NCI-H1694 (cell line): Measurements from ENCODE around the gene ZMIZ2.
A peak's percentile ranks its signal among the peaks of the same experiment; 100 is the strongest.
"Not testable (repeated sequence)": the region's sequence is repeated elsewhere in the genome, so short reads cannot be mapped to it uniquely, and the experiment has no call there.

Source experiments
- DNase-seq: peaks from one replicate; lab custom pipeline; 2025; lab: John Stamatoyannopoulos, UW

Gene ZMIZ2, protein sequence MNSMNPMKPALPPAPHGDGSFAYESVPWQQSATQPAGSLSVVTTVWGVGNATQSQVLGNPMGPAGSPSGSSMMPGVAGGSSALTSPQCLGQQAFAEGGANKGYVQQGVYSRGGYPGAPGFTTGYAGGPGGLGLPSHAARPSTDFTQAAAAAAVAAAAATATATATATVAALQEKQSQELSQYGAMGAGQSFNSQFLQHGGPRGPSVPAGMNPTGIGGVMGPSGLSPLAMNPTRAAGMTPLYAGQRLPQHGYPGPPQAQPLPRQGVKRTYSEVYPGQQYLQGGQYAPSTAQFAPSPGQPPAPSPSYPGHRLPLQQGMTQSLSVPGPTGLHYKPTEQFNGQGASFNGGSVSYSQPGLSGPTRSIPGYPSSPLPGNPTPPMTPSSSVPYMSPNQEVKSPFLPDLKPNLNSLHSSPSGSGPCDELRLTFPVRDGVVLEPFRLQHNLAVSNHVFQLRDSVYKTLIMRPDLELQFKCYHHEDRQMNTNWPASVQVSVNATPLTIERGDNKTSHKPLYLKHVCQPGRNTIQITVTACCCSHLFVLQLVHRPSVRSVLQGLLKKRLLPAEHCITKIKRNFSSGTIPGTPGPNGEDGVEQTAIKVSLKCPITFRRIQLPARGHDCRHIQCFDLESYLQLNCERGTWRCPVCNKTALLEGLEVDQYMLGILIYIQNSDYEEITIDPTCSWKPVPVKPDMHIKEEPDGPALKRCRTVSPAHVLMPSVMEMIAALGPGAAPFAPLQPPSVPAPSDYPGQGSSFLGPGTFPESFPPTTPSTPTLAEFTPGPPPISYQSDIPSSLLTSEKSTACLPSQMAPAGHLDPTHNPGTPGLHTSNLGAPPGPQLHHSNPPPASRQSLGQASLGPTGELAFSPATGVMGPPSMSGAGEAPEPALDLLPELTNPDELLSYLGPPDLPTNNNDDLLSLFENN

DNA sequence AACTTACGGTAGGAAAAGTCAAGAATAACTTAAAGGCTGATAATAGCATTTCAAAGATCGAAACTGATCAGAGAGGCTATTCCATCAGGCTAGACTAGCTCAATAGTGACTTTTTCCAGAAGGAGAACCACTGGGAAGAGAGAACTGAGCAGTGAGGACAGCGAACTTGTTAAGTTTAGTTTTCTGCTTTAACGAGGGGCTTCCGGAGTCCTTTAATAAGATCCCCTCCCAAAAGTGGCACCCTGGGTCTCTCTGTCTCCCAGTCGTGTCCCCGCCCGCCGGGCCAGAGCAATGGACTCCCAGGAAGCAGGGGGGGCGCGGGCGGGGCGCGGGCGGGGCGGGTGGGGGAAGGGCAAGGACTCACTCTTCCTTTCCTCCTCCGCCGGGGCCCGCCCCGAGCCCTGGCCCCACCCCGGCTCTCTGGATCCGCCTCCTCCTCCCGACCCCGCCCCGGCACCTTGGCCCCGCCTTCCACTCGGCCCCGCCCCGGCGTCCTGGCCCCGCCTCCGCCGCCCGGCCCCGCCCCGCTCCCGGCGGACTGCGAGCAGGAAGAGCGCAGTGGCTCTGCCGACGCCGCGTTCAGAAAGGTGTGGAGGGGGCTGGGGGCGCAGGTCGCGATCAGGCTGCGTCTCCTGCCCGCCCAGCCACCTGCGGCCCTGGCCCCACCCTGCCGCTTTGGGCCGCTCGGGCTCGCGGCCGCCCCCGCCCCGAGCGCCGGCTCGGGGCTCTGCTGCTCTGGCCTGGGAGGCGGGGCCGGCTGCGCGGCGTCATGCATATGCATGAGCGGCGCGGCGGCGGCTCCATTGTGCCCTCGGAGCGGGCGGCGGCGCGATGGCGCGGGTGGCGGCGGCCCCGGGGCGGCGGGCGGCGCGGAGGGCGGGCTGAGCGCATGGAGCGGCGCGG lies at the start of gene ZMIZ2:
ZMIZ2 (plus strand) TSS at position 803 of the 903 bp plus-strand sequence. CDS start 7,403 bp downstream, outside the sequence.
- peak; percentile 42 for DNase-seq

DNA sequence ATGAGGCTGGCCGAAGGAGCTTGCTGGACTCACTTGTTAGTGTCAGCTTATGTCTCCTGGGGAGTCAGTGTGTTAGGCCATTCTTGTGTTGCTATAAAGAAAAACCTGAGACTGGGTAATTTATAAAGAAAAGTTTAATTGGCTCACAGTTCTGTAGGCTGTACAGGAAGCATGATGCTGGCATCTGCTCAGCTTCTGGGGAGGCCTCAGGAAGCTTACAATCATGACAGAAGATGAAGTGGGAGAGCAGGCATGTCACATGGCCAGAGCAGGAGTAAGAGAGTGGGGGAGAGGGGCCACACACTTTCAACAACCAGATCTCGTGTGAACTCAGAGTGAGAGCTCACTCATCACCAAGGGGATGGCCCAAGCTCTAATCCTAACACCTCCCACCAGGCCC lies 49.0 kb upstream of the ZMIZ2 start:
- not testable (repeated sequence) for DNase-seq

DNA sequence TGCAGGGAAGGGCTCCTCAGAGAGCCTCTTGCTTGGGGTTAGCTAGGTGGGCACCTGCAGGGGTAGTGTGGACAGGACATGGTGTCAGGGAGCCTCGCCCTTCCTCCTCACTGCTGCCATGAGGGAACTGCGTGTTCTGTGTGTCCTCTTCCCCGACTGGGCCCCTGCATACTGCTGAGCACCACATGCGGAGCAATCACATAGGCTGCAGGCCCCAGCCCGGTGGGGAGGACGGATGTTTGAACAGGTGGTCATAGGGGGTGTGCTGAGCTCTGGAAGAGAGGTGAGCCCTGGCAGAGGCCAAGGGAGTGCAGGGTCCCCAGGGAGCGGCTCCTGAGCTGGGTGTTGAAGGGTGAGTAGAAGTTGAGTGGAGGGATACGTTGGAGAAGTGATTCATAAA lies 48.3 kb upstream of the ZMIZ2 start:
- no peak for DNase-seq

DNA sequence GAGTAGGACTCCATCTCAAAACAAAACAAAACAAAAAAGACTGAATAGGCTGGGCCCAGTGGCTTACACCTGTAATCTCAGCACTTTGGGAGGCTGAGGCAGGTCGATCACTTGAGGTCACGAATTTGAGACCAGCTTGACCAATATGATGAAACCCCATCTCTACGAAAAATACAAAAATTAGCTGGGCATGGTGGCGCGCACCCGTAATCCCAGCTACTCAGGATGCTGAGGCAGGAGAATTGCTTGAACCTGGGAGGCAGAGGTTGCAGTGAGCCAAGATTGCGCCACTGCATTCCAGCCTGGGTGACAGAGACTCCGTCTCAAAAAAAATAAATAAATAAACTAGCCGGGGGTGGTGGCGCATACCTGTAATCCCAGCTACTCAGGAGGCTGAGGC lies 45.3 kb upstream of the ZMIZ2 start:
- not testable (repeated sequence) for DNase-seq

DNA sequence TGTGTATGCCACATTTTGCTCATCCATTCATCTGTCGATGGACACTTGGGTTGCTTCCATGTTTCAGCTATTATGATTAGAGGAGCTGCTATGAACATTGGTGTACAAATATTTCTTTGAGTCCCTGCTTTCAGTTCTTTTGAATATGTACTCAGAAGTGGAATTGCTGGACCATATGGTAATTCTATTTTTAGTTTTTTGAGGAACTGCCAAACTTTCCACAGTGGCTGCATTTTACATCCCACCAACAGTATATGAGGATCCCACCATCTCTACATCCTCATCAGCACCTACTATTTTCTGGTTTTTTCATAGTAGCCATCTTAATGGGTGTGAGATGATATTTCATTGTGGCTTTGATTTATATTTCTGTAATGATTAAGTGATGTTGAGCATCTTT lies 44.7 kb upstream of the ZMIZ2 start:
- no peak for DNase-seq

DNA sequence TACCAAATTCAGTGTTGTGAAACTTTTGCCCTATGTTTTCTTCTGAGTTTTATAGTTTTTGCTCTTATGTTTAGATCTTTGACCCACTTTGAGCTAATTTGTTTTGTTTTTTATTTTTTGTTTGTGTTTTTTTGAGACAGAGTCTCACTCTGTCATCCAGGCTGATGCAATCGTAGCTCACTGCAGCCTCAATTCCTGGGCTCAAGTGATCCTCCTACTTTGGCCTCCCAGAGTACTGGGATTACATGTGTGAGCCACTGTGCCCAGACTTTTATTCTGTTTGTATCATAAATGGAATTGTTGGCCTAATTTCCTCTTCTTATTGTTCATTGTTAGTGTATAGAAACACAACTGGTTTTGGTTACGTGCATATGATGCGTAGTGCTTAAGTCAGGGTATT lies 43.2 kb upstream of the ZMIZ2 start:
- no peak for DNase-seq

DNA sequence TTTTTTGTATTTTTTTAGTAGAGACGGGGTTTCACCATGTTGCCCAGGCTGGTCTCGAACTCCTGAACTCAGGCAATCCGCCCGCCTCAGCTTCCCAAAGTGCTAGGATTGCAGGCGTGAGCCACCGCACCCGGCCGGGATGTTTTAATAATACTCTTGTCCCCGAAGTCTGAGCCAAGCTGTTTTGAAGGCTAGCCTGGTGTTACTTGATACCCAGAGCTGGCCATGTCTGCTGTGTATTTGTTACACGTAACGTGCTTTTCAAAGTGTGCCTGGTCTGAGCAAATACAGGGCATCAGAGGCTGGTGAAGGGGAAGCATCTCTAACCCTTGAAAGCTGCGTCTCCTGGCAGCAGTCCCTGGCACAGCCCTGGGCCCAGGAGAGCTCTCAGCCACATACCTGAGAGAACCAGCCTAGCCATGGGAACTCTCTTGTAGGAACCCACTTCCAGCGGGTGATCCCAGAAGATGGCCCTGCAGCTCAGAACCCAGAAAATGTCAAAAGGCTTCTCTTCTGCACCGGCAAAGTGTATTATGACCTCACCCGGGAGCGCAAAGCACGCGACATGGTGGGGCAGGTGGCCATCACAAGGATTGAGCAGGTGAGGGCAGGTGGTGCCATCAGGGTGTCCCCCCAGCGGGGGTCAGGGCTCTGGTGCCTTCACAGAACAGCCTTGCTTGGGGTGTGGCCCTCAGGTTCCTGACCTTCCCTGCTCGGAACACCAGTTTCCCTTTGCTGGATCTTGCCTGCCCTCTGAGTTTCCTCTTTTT lies 41.7 kb upstream of the ZMIZ2 start:
- no peak for DNase-seq

DNA sequence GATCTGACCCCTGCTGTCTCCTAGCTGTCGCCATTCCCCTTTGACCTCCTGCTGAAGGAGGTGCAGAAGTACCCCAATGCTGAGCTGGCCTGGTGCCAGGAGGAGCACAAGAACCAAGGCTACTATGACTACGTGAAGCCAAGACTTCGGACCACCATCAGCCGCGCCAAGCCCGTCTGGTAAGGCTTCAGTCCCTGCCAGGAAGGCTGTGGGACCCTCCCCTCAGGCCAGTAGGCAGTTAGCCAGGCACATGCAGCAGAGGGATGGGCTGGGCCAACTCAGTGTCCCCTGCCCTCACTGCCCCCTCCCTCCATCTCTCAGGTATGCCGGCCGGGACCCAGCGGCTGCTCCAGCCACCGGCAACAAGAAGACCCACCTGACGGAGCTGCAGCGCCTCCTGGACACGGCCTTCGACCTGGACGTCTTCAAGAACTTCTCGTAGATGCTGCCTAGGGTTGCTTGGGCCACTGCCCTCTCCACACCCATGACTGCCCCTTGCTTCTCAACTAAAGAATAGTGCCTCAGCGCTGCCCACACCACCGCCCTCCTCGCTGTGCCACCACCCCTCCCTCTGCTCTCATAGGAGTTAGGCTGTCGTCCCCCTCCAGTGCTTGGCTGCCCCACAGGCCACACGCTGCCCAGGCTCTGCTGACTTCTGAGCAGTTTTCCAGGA lies 41.0 kb upstream of the ZMIZ2 start:
- DNase-seq = no peak

DNA sequence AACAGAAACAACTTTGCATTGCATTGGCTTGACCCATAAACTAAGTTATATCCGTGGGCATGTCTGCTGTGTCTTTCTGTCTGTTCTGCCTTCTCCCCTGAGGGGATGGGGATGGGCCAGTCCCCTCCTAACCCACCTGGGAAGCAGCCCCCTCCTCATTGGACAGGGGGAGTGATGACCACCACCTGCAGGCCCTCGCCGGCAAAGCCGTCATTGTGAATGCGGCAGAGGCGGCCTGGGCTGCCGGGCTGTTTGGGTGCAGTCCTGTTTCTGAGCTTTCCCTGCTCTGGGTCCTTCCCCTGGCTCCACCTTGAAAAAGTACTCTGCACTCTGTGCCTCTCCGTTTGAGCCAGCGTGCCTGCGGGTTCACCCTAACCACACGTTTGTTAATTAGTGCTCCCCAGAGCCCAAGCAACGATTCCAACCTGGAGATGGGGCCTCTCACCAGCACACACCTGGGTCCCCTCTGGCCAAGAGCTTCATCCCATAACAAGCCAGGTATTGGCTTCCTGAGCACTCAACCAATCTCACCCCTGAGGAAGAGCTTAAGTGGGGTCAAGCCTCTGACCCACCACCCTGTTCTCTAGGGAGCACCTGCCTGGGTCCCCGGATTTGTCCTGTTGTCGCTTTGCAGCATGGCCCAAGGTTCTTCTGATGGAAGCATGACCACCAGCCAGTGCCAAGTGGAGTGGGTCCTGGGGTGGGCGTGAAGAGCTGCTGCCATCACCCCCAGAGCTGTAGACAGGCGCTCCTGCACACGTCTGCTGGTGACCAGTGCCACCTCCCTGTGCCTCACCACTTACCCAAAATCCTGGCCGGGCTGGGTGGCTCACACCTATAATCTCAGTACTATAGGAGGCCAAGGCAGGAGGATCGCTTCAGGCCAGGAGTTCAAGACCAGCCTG lies 39.4 kb upstream of the ZMIZ2 start:
- no peak for DNase-seq

DNA sequence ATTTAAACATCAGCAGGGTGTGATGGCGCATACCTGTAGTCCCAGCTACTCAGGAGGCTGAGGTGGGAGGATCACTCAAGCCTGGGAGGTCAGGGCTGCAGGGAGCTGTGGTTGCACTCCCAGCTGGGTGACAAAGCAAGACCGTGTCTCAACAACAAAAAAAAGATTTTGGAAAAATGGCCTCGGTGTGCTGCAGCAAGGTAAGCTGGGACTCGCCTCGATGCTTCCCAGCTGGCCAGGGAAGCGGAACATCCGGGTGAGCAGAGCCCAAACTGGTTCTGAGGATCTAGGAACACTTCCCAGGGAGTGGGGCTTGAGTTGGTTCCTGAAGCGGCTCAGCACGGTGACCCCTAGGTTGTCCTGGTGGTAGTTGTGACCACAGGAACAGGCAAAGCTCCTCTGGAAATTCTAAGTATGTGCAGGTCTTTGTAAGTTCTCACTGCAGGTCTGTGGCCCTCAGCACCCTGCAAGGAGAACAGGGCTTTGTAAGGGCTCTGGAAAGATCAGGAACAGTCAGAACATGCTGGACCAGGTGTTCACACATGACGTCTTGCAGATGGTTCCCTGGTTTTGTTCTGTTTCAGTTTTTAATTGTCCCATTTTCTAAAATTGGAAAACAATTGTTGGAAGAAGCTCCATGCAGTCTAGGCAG lies 38.6 kb upstream of the ZMIZ2 start:
- DNase-seq = no peak

DNA sequence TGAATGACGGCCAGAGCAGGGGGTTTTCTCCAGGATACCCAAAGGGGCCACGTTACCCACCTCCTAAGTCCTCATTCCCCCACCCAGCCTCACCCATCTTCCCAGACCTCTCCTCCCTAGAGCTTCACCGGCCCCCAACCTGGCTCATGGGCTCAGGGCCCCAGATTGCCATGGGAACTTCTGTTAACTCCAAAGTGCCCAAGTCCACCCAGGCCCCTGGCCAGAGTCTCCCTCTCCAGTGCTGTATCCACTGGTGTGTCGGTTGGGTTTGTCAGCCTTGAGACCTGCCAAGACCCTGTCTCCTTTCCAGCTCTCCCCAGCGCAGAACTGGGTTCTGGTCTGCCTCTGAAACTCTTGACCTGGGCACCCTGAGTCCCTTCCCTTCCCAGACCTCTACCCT lies 37.1 kb upstream of the ZMIZ2 start:
- no peak for DNase-seq

DNA sequence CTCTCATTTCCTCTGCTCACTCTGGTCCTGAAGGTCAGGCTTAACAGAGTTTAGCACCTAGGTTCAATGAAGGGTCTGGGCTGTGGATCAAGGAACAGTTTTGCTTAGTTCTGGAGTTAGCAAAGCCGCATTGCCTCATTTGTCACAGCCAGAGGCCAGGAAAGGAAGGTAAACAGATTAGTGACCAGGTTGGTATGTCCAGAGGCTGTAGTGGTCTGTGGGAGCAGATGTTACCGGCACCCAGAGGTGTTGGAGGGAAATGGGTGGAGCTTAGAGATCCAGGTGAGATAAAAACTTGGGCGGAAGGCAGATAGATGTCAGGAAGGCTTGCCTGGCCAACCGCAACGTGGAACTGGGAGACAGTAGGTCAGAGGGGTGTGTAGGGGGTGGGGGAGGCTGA lies 36.6 kb upstream of the ZMIZ2 start:
- DNase-seq = no peak

DNA sequence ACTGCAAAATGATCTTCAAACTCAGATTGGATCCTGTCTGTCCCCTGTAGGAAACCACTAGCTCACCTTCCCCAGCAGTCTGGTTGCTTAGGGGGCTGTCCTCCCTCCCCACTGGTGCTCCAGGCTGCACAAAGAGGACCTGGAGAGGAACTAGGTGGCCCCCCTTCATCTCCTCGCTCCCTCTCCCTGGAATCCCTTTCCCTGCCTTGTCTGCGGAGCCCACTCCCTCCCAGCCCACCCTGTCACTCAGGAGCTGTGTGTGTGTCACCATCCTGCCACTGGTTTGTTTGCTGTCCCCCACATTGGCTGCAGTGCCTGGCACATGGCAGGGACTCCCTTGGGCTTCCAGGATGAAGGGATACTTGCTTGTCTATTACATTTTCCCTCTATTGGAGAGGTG lies 35.5 kb upstream of the ZMIZ2 start:
- no peak for DNase-seq

DNA sequence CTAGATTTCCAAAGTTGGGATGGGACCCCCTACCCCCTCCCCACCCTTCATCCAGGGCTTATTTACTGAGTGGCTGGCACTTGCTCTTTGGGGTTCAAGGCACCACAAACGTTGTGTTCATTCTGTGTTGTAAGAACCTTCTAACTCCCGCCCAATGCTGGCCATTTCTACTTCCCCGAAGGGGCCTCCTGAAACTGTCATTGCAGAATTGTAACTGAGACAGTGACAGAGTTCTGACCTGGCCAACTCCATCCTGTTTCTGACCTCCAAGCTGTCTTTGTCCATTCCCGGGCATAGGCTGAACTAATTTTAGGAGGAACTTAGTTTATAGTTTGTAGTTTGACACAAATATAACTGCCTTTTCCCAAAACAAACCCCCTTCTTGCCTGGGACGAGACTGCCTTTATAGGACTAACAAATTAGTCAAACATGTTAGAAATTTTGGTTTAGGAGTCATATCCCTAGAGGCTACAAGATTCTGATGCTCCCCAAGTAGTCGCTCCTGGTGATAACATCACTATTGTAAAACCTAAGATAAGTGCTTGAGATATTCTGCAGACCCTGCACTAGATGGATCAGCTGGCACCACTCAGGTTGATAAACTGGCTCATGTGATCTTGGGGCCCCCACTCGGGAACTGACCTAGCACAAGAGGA lies 34.8 kb upstream of the ZMIZ2 start:
- DNase-seq = no peak

DNA sequence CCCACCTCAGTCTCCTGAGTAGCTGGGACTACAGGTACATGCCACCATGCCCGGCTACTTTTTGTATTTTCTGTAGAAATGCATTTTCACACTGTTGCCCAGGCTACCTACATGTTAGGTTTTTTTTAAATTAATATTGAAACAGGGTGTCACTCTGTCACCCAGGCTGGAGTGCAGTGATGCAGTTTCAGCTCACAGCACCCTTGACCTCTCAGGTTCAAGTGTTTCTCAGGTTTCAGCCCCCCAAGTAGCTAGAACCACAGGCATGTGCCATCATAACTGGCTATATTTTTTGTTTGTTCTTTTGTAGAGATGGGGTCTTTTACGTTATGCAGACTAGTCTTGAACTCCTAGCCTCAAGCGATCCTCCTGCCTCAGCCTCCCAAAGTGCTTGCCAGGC lies 32.4 kb upstream of the ZMIZ2 start:
- no peak for DNase-seq

DNA sequence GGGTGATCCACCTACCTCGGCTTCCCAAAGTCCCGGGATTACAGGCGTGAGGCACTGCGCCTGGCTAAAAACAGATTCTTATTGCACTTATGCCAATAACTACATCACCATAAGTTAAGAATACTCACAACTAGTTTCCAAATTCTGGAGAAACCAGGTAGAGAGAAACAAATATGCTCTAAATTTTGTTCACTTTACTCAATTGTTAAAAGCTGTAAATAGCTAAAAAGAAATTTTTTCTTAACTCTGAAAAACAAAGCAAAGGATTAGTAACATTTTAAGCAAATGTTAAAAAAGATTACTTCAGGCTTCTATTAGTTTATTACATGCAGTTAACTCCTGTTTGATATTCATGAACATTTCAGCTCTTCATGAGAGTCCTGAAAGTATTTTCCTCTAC lies 28.3 kb upstream of the ZMIZ2 start:
- DNase-seq = no peak

DNA sequence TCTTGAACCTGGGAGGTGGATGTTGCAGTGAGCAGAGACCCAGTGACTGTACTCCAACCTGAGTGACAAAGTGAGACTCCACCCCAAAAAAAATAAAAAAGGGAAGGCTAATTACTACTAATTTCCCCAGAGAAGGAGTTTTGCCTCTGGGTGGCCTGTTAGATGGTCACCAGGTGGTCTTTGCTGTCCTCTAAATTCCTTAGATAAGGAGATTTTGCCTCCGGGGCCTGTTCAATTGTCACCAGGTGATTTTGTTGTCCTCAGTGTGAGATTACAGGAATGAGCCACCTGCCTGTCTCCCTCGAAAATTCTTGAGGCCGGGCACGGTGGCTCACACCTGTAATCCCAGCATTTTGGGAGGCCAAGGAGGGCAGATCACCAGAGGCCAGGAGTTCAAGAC lies 24.4 kb upstream of the ZMIZ2 start:
- DNase-seq = no peak

DNA sequence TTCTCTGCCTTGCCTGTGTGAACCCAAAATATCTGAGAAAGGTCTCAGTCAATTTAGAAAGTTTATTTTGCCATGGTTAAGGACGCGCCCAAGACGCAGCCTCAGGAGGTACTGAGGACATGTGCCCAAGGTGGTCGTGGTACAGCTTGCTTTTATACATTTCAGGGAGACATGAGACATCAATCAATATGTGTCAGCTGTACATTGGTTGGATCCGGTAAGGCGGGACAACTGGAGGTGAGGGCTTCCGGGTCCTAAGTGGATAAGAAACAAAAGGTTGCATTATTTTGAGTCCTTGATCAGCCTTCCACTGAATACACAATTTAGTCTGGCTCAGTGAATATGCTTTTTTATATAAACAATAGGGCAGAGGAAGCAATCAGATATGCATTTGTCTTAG lies 22.4 kb upstream of the ZMIZ2 start:
- DNase-seq = not testable (repeated sequence)
